Measurements from ENCODE around the gene EPB41L1. TPM values are rescaled to one million over a fixed set of nuclear protein-coding genes. Genes with fewer than 3 reads are reported as not detected.

Gene EPB41L1
- total RNA-seq, 1 donor from 2014 or later, result 31.4 TPM

- H3K4me3 Mint-ChIP-seq (ENCODE audit: unreplicated experiment), result peak overlapping the region; percentile 35
Measured at GRCh38 chr20:36238153-36238552, 83.6 kb downstream of the EPB41L1 start.

GRCh38 chr20:36238760-36239159, 84.2 kb downstream of the EPB41L1 start:
- Mint-ChIP-seq H3K4me3 (ENCODE audit: unreplicated experiment) (no peak overlapping the region), H3K4me1 (ENCODE audit: unreplicated experiment) (peaks cover 26% of the 10 kb centered on the region), H3K9me3 (ENCODE audit: unreplicated experiment) (no peaks in the 10 kb centered on the region), H3K36me3 (ENCODE audit: unreplicated experiment) (peaks cover 7% of the 10 kb centered on the region), H3K27me3 (ENCODE audit: unreplicated experiment) (no peaks in the 10 kb centered on the region), H3K27ac (ENCODE audit: unreplicated experiment) (no peak overlapping the region)
- DNase-seq (ENCODE audit: extremely low spot score, unreplicated experiment), result no peak
- TF ChIP-seq CTCF (IDR thresholded peaks at IDR 0.05), result no peak

More at GRCh38 chr20:36238153-36238552, 83.6 kb downstream of the EPB41L1 start:
- DNase-seq (ENCODE audit: extremely low spot score, unreplicated experiment), result no peak
- no peak for TF ChIP-seq CTCF (IDR thresholded peaks at IDR 0.05)
- Mint-ChIP-seq H3K4me1 (ENCODE audit: unreplicated experiment) (peaks cover 26% of the 10 kb centered on the region), H3K9me3 (ENCODE audit: unreplicated experiment) (no peaks in the 10 kb centered on the region), H3K36me3 (ENCODE audit: unreplicated experiment) (peaks cover 7% of the 10 kb centered on the region), H3K27ac (ENCODE audit: unreplicated experiment) (no peak overlapping the region), H3K27me3 (ENCODE audit: unreplicated experiment) (no peaks in the 10 kb centered on the region)

- no peak overlapping the region for H3K4me3 Mint-ChIP-seq (ENCODE audit: unreplicated experiment)
- H3K27me3 Mint-ChIP-seq (ENCODE audit: unreplicated experiment), result no peaks in the 10 kb centered on the region
Measured at GRCh38 chr20:36240076-36240475, 85.5 kb downstream of the EPB41L1 start.

GRCh38 chr20:36241678-36242077, 87.1 kb downstream of the EPB41L1 start:
- no peak overlapping the region for H3K4me3 Mint-ChIP-seq (ENCODE audit: unreplicated experiment)
- H3K9me3 Mint-ChIP-seq (ENCODE audit: unreplicated experiment), result no peaks in the 10 kb centered on the region
- TF ChIP-seq CTCF (IDR thresholded peaks at IDR 0.05), result no peak
- H3K27ac Mint-ChIP-seq (ENCODE audit: unreplicated experiment), result no peak overlapping the region
- peaks cover 22% of the 10 kb centered on the region for H3K4me1 Mint-ChIP-seq (ENCODE audit: unreplicated experiment)
- H3K27me3 Mint-ChIP-seq (ENCODE audit: unreplicated experiment), result no peaks in the 10 kb centered on the region
- no peak for DNase-seq (ENCODE audit: extremely low spot score, unreplicated experiment)
- H3K36me3 Mint-ChIP-seq (ENCODE audit: unreplicated experiment), result peaks cover 22% of the 10 kb centered on the region

More at GRCh38 chr20:36240076-36240475, 85.5 kb downstream of the EPB41L1 start:
- peaks cover 26% of the 10 kb centered on the region for H3K4me1 Mint-ChIP-seq (ENCODE audit: unreplicated experiment)
- peaks cover 16% of the 10 kb centered on the region for H3K36me3 Mint-ChIP-seq (ENCODE audit: unreplicated experiment)
- no peaks in the 10 kb centered on the region for H3K9me3 Mint-ChIP-seq (ENCODE audit: unreplicated experiment)
- no peak for DNase-seq (ENCODE audit: extremely low spot score, unreplicated experiment)
- TF ChIP-seq CTCF (IDR thresholded peaks at IDR 0.05), result no peak
- H3K27ac Mint-ChIP-seq (ENCODE audit: unreplicated experiment), result no peak overlapping the region

GRCh38 chr20:36243726-36244125, 89.2 kb downstream of the EPB41L1 start:
- H3K4me3 Mint-ChIP-seq (ENCODE audit: unreplicated experiment), result no peak overlapping the region
- no peak for TF ChIP-seq CTCF (IDR thresholded peaks at IDR 0.05)
- no peaks in the 10 kb centered on the region for H3K9me3 Mint-ChIP-seq (ENCODE audit: unreplicated experiment)
- DNase-seq (ENCODE audit: extremely low spot score, unreplicated experiment), result no peak
- H3K36me3 Mint-ChIP-seq (ENCODE audit: unreplicated experiment), result peaks cover 31% of the 10 kb centered on the region
- no peak overlapping the region for H3K27ac Mint-ChIP-seq (ENCODE audit: unreplicated experiment)
- no peaks in the 10 kb centered on the region for H3K27me3 Mint-ChIP-seq (ENCODE audit: unreplicated experiment)
- H3K4me1 Mint-ChIP-seq (ENCODE audit: unreplicated experiment), result peaks cover 4% of the 10 kb centered on the region
